ENCODE results near the gene CEP76. TPM values are rescaled to one million over a fixed set of nuclear protein-coding genes. Genes with fewer than 3 reads are reported as not detected.

The CEP76 gene
- total RNA-seq, 4 donors from 2014 or later = 5.6 to 35.6 (median 11.7) TPM

DNA sequence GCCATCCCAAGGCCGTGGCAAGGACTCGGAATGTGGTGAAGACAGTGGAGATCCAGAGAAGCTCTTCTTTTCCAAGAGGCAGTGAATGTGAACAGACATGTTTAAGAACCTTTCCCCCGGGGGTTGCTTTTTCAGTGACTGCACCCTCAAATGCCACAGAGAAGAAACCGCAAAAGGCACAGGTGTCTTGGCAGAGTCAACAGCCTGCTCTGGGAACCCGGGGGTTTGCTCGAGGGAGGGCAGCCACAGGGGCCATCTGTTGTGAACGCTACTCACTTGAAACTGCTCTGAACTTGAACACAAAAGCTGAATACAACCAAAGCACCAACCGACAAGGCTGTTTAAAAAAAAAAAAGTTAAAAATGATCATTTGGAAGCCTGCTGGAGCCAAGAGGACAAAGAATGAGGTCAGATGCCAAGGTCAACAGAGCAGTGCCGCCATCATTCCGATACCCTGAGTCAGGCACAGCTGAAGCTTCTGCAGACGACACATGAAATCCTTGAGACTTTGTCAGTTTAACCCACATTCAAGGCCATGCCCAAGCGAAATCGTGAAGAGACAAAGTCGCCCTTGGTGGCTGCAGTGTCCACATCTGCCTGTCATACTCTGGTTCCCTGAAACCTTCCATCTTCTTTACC, 47.7 kb upstream of the CEP76 start:
- no peak for DNase-seq
- intact Hi-C loops (cut with DNase I; ENCODE audit: low total_unique reads) = no loop called here
- Histone ChIP-seq H3K27me3 (no peaks in the 10 kb centered on the region), H3K4me3 (no peak overlapping the region), H3K27ac (no peak overlapping the region), H3K4me1 (no peaks in the 10 kb centered on the region), H3K9me3 (no peaks in the 10 kb centered on the region), H3K36me3 (no peaks in the 10 kb centered on the region)
- TF ChIP-seq POLR2A (IDR thresholded peaks at IDR 0.05) (no peak), CTCF (IDR thresholded peaks at IDR 0.05) (no peak)

DNA sequence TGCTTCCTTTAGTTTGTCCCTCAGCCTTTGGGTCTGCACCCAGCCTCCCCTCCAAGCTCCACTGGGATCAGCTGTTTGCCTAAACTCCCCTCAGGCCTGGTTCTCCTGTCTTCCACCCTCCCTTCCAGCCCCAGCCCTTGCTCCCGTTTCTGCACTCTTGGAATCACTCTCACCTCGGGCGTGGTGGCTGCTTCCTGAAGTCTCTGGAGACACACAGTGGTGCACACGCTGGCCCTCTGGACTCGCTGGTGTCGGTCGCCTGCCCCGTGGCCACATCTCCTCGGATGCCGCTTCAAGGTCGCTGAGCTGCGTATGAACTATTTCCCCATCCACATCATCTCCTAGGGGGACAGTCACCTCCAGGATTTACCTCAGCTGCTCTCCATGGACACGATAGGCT, 46.6 kb upstream of the CEP76 start:
- TF ChIP-seq POLR2A (IDR thresholded peaks at IDR 0.05) (no peak), CTCF (IDR thresholded peaks at IDR 0.05) (no peak)
- no peaks in the 10 kb centered on the region for H3K9me3 ChIP-seq
- DNase-seq = no peak
- no peak overlapping the region for H3K27ac ChIP-seq
- H3K27me3 ChIP-seq = no peaks in the 10 kb centered on the region
- no peak overlapping the region for H3K4me3 ChIP-seq
- intact Hi-C loops (cut with DNase I; ENCODE audit: low total_unique reads) = no loop called here
- no peaks in the 10 kb centered on the region for H3K4me1 ChIP-seq
- H3K36me3 ChIP-seq = no peaks in the 10 kb centered on the region

DNA sequence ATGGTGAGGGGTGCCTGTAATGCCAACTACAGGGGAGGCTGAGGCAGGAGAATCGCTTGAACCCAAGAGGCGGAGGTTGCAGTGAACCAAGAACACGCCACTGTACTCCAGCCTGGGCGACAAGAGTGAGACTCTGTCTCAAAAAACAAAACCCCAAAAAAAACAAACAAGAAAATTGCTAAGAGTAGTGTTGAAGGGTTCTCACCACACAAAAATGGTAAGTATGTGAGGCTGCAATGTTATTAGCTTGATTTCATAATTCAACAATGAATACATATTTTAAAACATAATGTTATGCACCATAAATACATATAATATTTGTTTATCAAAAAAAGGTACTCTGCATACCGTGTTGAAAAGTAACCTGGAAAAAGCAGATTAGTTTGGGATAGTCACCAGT, 46.1 kb upstream of the CEP76 start:
- Histone ChIP-seq H3K4me3 (no peak overlapping the region), H3K36me3 (no peaks in the 10 kb centered on the region), H3K27ac (no peak overlapping the region), H3K9me3 (no peaks in the 10 kb centered on the region), H3K27me3 (no peaks in the 10 kb centered on the region), H3K4me1 (no peaks in the 10 kb centered on the region)
- intact Hi-C loops (cut with DNase I; ENCODE audit: low total_unique reads) = no loop called here
- no peak for DNase-seq
- TF ChIP-seq POLR2A (IDR thresholded peaks at IDR 0.05) (no peak), CTCF (IDR thresholded peaks at IDR 0.05) (no peak)

DNA sequence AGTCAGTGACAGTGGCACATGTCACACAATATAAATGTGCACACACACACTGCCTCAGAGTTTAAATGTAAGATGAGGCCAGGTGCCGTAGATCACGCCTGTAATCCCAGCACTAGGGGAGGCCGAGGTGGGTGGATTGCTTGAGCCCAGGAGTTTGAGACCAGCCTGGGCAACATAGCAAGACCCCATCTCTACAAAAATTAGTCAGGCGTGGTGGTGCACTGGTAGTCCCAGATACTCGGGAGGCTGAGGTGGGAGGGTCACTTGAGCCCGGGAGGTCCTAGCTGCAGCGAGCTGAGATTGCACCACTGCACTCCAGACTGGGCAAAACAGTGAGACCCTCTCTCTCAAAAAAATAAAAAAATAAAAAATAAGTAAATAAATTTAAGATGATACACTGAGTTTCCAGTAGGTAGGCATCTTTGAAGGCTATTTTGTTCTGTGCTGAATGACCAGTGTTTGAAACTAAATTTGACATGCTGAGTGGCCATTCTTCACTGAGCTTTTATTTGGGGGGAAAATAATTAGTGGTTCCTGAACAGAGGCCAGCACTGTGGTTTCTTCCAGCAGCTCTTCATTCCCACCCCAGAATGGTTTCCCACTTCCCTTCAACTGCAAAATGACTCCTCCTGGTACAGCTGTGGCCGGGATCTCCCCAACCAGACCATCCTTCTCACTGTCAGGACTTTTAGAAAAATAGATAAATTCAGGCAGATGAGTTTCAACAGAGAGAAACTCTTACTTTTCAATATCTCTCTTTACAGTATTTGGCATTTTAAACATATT, 45.2 kb upstream of the CEP76 start:
- Histone ChIP-seq H3K27me3 (no peaks in the 10 kb centered on the region), H3K9me3 (no peaks in the 10 kb centered on the region), H3K4me3 (no peak overlapping the region), H3K36me3 (no peaks in the 10 kb centered on the region), H3K27ac (no peak overlapping the region), H3K4me1 (no peaks in the 10 kb centered on the region)
- no peak for TF ChIP-seq CTCF (IDR thresholded peaks at IDR 0.05)
- TF ChIP-seq POLR2A (IDR thresholded peaks at IDR 0.05) = no peak
- DNase-seq = no peak
- intact Hi-C loops (cut with DNase I; ENCODE audit: low total_unique reads) = no loop called here

DNA sequence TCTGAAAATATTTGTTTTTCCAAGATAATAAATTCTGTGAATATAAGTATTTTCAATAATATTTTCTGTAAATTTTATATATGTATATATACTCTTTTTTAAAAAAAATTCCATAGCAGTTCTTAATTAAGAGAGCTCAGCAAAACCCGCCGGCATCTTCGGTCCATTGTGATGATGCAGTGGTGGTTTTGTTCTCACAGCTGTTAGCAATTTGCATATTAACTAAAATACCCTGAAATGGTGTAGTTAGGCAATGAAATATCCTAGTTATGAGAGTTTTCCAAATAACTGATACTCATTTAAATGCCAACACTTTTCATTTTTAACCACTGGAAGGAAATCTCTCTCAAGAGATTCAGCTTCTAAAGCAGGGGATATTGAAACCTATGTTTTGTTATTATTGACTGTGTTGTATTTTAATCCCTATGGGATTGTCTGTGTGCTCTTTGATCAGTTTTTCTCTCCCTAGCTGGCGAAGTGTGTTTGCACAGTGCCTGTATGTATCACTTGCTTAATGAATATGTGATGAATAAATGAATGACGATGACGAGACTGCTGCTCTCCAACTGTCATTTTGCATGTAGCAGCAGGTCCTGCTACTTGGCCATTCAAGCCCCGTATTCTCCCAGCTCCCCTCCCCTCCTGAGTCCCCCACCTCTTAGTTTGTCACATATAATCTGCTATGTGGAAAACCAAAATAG, 42.7 kb upstream of the CEP76 start:
- no peaks in the 10 kb centered on the region for H3K27me3 ChIP-seq
- H3K4me3 ChIP-seq = no peak overlapping the region
- DNase-seq = no peak
- no peak for TF ChIP-seq POLR2A (IDR thresholded peaks at IDR 0.05)
- no peaks in the 10 kb centered on the region for H3K36me3 ChIP-seq
- no peak overlapping the region for H3K27ac ChIP-seq
- no peaks in the 10 kb centered on the region for H3K9me3 ChIP-seq
- intact Hi-C loops (cut with DNase I; ENCODE audit: low total_unique reads) = no loop called here
- no peaks in the 10 kb centered on the region for H3K4me1 ChIP-seq
